HL-60 (cell line): ENCODE measurements around the gene ZNF225.

Source experiments
- GABPA ChIP-seq: IDR thresholded peaks from 2 replicates; pipeline ENCODE4 v1.6.1; 2012; ENCODE audit warnings: low read depth
- POLR2AphosphoS5 ChIP-seq: IDR thresholded peaks from 2 replicates; pipeline ENCODE4 v1.6.1; 2012; ENCODE audit warnings: low read depth
- REST ChIP-seq: IDR thresholded peaks from 2 replicates; pipeline ENCODE4 v1.6.1; 2012; ENCODE audit warnings: low read depth; ENCODE audit not compliant: insufficient replicate concordance
- SPI1 ChIP-seq: IDR thresholded peaks from 2 replicates; pipeline ENCODE4 v1.6.1; 2012; ENCODE audit warnings: low read depth, mild to moderate bottlenecking, borderline replicate concordance
- TF ChIP-seq, protein P1 (sequence below): IDR thresholded peaks from one replicate; pipeline ENCODE4 v1.5.1; 2011; ENCODE audit warnings: low read length, control low read depth, inconsistent platforms; ENCODE audit not compliant: insufficient read depth

- TF ChIP-seq, protein P1, sequence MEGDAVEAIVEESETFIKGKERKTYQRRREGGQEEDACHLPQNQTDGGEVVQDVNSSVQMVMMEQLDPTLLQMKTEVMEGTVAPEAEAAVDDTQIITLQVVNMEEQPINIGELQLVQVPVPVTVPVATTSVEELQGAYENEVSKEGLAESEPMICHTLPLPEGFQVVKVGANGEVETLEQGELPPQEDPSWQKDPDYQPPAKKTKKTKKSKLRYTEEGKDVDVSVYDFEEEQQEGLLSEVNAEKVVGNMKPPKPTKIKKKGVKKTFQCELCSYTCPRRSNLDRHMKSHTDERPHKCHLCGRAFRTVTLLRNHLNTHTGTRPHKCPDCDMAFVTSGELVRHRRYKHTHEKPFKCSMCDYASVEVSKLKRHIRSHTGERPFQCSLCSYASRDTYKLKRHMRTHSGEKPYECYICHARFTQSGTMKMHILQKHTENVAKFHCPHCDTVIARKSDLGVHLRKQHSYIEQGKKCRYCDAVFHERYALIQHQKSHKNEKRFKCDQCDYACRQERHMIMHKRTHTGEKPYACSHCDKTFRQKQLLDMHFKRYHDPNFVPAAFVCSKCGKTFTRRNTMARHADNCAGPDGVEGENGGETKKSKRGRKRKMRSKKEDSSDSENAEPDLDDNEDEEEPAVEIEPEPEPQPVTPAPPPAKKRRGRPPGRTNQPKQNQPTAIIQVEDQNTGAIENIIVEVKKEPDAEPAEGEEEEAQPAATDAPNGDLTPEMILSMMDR = no peak
- TF ChIP-seq GABPA = no peak
- TF ChIP-seq SPI1 = no peak
- no peak for TF ChIP-seq POLR2AphosphoS5
- TF ChIP-seq REST = no peak
Observed at GRCh38 chr19:44131955-44132354, 18.8 kb downstream of the ZNF225 start.
